ENCODE results near the gene ALX4. TPM values are rescaled to one million over a fixed set of nuclear protein-coding genes. Genes with fewer than 3 reads are reported as not detected.

ALX4 gene
- total RNA-seq, 1 donor from 2014 or later = 1.2 TPM

DNA sequence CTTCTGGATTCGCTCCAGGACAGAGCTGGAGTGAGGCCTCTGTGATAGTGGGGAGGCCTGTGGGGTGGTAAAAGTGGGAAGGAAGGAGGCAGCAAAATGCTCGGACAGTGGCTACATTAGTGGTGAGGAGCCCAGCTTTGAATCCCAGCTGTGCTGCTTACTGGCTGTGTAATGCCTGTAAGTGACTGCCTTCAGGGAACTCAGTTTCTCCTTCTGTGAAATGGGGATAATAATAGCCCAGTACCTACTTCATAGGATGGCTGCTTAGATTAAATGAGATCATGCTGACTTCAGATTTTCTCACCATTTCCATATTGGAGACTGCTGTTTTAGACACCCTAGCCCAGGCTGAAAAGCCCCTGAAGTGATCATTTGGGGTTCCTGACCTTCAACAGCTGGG, 8.4 kb upstream of the ALX4 start:
- no peak for DNase-seq (ENCODE audit: low spot score in 2 of 2)
- FAIRE-seq = no peak

- peak in 1 of 2 donors; percentile 25 for DNase-seq (ENCODE audit: low spot score in 2 of 2)
- FAIRE-seq = no peak
These were observed 6.8 kb upstream of the ALX4 start for GRCh38 chr11:44316659-44317240.

DNA sequence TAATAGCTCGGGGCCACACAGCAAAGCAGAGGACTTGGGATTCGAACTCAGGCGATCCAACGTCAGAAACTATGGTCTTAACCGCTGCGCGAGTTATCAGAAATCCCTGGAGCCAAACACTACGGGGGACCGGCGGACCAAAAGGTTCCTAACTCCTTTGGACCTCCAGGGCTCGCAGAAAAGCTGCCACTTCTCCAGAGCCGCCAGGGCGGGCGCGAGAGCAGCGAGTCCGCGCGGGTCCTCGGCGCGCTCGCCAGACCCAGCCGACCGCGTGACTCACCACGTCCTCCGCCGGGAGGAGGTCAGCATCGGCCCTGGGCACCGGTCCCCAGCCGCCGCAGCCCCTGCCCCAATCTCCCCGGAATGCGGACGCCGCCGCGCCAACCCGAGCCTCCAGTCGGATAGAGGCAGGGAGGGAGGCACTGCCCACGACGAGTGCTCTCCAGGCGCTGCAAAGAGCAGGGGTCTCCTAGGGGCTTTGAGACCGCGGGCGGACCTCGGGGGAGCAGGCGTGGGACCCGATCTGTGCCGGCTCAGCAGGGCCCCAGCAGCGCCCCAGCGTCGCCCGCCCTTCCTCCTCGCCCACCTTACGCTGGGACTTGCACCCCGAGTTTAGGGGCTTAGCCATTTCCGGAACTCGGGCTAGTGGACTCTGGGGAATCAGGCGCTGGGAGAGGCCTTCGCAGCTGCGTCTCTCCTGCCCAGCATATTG, 6.2 kb upstream of the ALX4 start:
- FAIRE-seq (no peak), DNase-seq (ENCODE audit: low spot score in 2 of 2) (no peak)

- DNase-seq (ENCODE audit: low spot score in 2 of 2) (no peak), FAIRE-seq (no peak)
These were observed 4.8 kb upstream of the ALX4 start for GRCh38 chr11:44314733-44315132.

GRCh38 chr11:44313761-44314489, 4.0 kb upstream of the ALX4 start:
- no peak for FAIRE-seq
- DNase-seq (ENCODE audit: low spot score in 2 of 2) = no peak

DNA sequence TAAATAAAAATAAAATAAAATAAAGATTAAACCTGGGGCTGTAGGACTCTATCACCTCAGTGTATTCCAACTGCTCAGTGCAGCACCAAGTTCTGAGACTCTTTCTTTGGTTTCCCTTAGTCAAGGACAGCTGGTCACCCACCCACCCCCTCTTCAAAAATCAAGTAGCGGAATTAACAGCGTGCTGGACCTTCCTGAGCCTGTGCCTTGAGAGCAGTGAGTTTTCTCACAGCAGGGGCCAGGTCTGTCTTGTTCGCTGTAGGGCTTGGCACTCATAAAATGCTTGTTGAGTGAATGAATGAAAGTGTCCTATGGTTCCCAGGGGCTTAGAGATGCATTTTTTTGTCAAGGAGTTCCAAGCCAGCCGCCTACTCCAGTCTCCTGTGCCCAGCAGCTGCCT, 2.9 kb upstream of the ALX4 start:
- DNase-seq (ENCODE audit: low spot score in 2 of 2) = no peak
- no peak for FAIRE-seq

DNA sequence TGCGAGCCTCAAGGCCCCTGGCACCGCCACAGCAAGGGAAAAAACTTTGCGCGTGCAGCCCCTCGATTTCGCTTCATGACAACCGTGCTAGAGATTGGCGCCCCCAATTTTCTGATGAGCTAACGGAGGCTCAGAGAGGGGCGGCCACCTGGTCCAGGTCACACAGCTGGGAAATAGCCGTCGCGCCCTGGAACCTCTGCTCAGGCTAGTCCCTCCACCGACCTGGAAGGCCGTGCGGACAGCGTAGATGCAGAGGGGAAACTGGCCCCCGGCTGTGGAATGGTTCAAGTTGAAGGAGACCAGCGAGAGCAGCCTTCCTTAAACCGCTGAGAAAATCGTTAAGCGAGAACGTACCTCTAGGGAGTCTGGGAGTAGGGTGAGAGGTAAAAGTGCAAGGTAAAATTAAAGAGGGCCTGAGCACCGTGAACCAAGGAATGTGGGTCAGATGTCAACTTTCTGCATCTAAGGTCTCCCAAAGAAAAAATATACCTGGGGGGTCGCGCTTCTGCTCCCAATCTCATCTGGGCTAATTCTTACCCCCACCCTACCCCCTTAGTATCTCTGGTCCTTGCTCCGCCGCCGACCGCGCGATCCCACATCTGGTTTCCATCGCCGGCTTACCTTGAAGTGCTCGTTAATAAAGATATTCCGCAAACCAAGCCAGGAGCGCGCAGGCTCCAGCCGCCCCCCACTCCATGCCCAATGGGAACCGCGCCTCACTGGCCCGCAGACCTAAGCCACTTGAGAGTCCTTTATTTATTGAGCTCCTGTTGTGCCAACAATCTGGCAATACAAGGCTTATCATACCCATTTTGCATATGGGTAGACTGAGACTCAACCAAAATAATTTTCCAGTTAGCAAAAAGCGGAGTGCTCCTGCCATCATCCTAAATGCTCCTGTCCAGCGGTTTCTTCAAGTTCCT, 1.7 kb upstream of the ALX4 start:
- DNase-seq (ENCODE audit: low spot score in 2 of 2) (no peak), FAIRE-seq (no peak)

GRCh38 chr11:44310463-44311272, 729 bp upstream of the ALX4 start:
- FAIRE-seq (no peak), DNase-seq (ENCODE audit: low spot score in 2 of 2) (no peak)

DNA sequence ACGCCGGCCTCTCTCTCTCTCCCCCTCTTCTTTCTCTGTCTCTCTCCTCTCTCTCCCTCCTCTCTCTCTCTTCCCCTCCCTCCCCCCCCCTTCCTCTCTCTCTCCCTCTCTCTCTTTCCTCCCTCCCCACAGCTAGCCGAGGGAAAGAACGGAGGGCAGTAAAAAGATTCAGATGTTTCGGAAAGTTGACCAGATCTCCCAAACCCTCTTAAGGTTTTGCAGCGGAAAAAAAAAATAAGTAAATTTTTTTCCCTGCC, 195 bp upstream of the ALX4 start:
- DNase-seq (ENCODE audit: low spot score in 2 of 2) = no peak
- FAIRE-seq = no peak

- FAIRE-seq = no peak
These were observed 939 bp downstream of the ALX4 start for GRCh38 chr11:44308923-44309477.

DNA sequence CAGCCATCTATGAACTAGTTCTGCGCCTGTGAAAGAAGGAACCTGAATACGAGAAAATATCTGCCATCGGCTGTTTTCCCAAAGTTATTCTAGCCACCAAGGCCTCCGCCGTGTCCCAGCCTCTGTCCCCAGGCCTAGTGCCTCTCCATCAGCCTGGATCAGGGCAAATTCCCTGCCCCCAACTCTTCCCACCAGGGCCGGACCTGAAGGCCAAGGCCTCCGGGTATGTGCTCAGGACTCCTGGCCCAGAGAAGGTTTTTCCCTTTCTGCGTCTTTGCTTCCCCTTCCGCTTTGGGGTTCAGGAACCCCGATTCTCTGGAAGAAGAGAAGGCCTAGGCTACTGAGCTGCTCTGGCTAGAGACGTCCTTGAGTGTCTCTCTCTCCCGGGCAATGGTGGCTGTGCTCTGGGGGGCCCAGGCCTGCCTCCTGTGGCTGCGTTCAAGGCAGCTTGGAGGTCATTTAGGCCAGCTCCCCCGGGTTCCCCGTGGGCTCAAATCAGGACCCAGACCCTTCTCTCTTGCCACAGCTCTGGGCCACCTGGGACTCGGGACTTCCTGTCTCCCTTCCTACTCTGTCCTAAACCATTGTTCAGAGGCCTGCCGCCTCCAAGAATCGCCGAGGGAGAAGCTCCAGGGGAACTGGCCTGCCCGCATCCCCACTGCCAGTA, 1.6 kb downstream of the ALX4 start:
- DNase-seq (ENCODE audit: low spot score in 2 of 2) = no peak
- no peak for FAIRE-seq

More at GRCh38 chr11:44308923-44309477, 939 bp downstream of the ALX4 start:
- DNase-seq (ENCODE audit: low spot score in 2 of 2) = peak in 1 of 2 donors; percentile 26

GRCh38 chr11:44307340-44308099, 2.4 kb downstream of the ALX4 start:
- FAIRE-seq (no peak), DNase-seq (ENCODE audit: low spot score in 2 of 2) (no peak)

DNA sequence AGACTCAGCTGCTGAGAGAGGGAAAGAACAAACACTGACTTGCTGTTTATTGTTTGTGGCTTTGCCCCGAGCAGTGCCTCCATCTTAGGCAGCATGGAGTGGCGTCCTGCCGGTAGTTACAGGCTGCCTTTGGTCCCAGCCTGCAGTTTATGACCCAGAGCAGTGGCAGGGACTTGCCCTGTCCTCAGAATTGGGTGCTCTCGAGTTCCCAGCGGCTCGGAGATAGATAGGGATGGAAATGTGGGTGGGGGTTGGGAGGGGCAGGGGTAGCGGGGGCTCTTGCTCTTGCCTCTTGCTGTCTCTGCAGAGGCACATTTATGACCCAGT, 3.1 kb downstream of the ALX4 start:
- DNase-seq (ENCODE audit: low spot score in 2 of 2) (no peak), FAIRE-seq (no peak)

DNA sequence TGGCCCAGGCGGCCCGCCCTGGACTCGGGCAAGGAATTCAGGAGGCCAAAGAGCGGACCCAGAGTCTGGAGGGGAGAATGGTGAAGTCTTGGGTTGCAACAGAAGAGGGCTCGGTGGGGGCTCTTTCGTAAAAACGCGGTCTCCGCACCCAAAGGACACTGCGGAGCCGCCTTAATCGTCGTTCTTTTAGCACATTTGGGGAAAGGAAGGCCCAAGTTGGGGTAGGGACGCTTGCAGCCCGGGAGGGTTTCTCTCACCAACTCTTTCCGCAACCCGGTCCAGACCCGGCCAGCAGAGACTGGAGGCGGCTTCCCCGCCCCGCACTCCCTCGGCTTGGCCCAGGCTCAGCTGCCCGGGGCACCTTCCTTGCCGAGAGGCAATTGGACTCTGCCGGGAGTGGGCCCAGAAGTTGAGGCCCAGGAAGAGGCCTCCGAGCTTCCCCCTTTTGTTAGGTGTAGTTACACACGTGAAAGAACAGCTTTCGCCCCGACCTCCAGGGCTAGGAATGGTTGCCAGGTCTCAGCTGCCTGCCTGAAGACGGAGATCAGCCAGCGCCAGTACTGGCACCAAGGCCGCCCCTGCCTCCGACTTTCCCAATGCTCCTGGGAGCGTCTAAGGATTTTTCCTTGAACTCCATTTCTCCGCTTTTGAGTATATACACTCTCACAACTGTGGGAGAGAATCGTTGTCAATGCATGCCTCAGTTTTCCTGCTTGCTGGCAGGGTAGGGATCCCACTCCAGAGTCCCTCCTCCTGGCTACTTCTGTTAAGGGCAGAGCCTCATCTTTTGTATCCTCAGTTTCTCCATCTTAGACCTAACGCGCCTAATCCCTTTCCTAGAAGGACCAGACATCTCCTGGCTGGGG, 3.7 kb downstream of the ALX4 start:
- FAIRE-seq (no peak), DNase-seq (ENCODE audit: low spot score in 2 of 2) (peak in 1 of 2 donors; percentile 29)

DNA sequence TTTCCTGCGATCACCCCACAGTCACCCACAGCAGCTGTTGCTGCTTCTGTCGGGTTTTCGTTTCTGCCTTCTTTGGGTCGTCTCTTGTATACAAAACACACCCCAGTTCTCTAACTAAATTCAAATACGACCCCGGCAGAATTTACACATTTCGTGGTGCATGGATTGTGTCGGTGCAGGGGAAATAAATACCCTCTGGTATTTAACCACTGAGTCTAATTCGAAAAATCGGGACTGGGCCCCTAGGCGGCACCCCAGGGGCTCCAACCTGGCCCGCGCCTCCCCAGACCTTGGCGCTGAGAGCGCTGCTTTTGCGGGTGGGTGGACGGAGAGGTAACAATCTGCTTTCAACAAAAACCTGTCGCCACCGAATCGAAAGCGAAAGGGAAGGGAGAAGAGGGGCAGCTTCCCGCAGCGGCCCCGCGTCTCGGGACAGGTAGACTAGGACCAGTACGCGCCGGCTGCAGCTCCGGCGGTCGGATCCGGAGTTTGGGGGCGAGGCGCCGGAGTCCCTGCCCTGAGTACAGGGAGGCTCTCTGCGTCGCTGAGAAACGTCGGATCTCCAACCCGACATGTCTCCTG, 4.4 kb downstream of the ALX4 start:
- peak in 1 of 2 donors; percentile 29 for DNase-seq (ENCODE audit: low spot score in 2 of 2)
- FAIRE-seq = no peak

- no peak for DNase-seq (ENCODE audit: low spot score in 2 of 2)
- no peak for FAIRE-seq
These were observed 4.9 kb downstream of the ALX4 start for GRCh38 chr11:44305026-44305469.

Measured in frontal cortex (tissue), 4 donors.